Liver (tissue), 9 donors: ENCODE results near the gene HSD17B3. TPM values are rescaled to one million over a fixed set of nuclear protein-coding genes. Genes with fewer than 3 reads are reported as not detected.

Experiments used
- DNase-seq: peaks from one replicate; pipeline ENCODE4 v3.0.0-alpha.2; 2017; ENCODE audit warnings: low spot score
- H3K27ac ChIP-seq, 2 donors: one replicate each; pipeline ENCODE4 v1.7.0; 2013; ENCODE audit warnings: inconsistent platforms in 2 of 2, low read length in 2 of 2, control low read depth in 1 of 2, low read depth in 1 of 2, mild to moderate bottlenecking in 1 of 2
- H3K27me3 ChIP-seq, 4 donors: one replicate each; pipeline versions ENCODE4 v1.6.1 to v1.7.0; 2013; ENCODE audit warnings: low read length in 3 of 4, inconsistent platforms in 1 of 4, mild to moderate bottlenecking in 1 of 4, moderate library complexity in 1 of 4; ENCODE audit not compliant: control insufficient read depth in 4 of 4, insufficient read depth in 4 of 4
- H3K36me3 ChIP-seq, 4 donors: one replicate each; pipeline versions ENCODE4 v1.6.1 to v1.7.0; 2013; ENCODE audit warnings: low read length in 3 of 4, mild to moderate bottlenecking in 3 of 4, low read depth in 1 of 4, moderate library complexity in 1 of 4; ENCODE audit not compliant: control insufficient read depth in 4 of 4, insufficient read depth in 3 of 4
- H3K4me1 ChIP-seq, 4 donors: one replicate each; pipeline versions ENCODE4 v1.6.1 to v1.7.0; 2013; ENCODE audit warnings: low read length in 3 of 4, mild to moderate bottlenecking in 3 of 4, moderate library complexity in 1 of 4; ENCODE audit not compliant: control insufficient read depth in 4 of 4, insufficient read depth in 4 of 4
- H3K4me3 ChIP-seq, 3 donors: one replicate each; pipeline versions ENCODE4 v1.6.1 to v1.7.0; 2013; ENCODE audit warnings: low read length in 3 of 3, control low read depth in 1 of 3, low read depth in 1 of 3, mild to moderate bottlenecking in 1 of 3
- H3K9ac ChIP-seq, 2 donors: one replicate each; pipeline ENCODE4 v1.7.0; 2013; ENCODE audit warnings: low read length in 2 of 2, mild to moderate bottlenecking in 2 of 2, moderate library complexity in 2 of 2, control low read depth in 1 of 2, low read depth in 1 of 2
- H3K9me3 ChIP-seq, 4 donors: one replicate each; pipeline versions ENCODE4 v1.6.1 to v1.7.0; 2013; ENCODE audit warnings: low read length in 3 of 4; ENCODE audit not compliant: control insufficient read depth in 4 of 4
- EGR1 ChIP-seq, 2 donors: IDR thresholded peaks; 2 replicates each; pipeline ENCODE4 v1.6.1; 2016 to 2018; ENCODE audit warnings: antibody characterized with exemption in 2 of 2, low read depth in 2 of 2
- FOXA1 ChIP-seq: IDR thresholded peaks from 2 replicates; pipeline ENCODE4 v1.6.1; 2016; ENCODE audit warnings: antibody characterized with exemption
- FOXA2 ChIP-seq: IDR thresholded peaks from 2 replicates; pipeline ENCODE4 v1.6.1; 2016; ENCODE audit warnings: antibody characterized with exemption
- HNF4G ChIP-seq: IDR thresholded peaks from 2 replicates; pipeline ENCODE4 v1.6.1; 2016; ENCODE audit warnings: antibody characterized with exemption
- JUND ChIP-seq, 2 donors: IDR thresholded peaks; 2 replicates each; pipeline ENCODE4 v1.6.1; 2016; ENCODE audit warnings: antibody characterized with exemption in 2 of 2
- MAX ChIP-seq: IDR thresholded peaks from 2 replicates; pipeline ENCODE4 v1.6.1; 2016; ENCODE audit warnings: antibody characterized with exemption
- NR2F2 ChIP-seq: IDR thresholded peaks from 2 replicates; pipeline ENCODE4 v1.6.1; 2016; ENCODE audit warnings: antibody characterized with exemption
- REST ChIP-seq: IDR thresholded peaks from 2 replicates; pipeline ENCODE4 v1.6.1; 2016; ENCODE audit warnings: antibody characterized with exemption, mild to moderate bottlenecking
- RXRA ChIP-seq, 2 donors: IDR thresholded peaks; 2 replicates each; pipeline ENCODE4 v1.6.1; 2017 to 2018; ENCODE audit warnings: antibody characterized with exemption in 2 of 2, mild to moderate bottlenecking in 1 of 2
- TAF1 ChIP-seq: conservative IDR thresholded peaks from 2 replicates; pipeline ENCODE4 v1.6.1; 2016; ENCODE audit warnings: antibody characterized with exemption, mild to moderate bottlenecking
- ZBTB33 ChIP-seq: IDR thresholded peaks from 2 replicates; pipeline ENCODE4 v1.6.1; 2016; ENCODE audit warnings: antibody characterized with exemption
- WGBS: extraction: QIAGEN DNeasy Blood & Tissue Kit; methylation state at CpG from one replicate; pipeline ENCODE4 v1.1.7; 2013; 5-methylcytosine and 5-hydroxymethylcytosine counted together
- polyA plus RNA-seq, 2 donors: library from polyadenylated mRNA; stranded (reverse) in 1 of 2; unstranded in 1 of 2; fragments of 200-250 nt in 1 of 2; fragments of >200 nt in 1 of 2; fragmentation: Nextera tagmentation in 1 of 2; extraction: Ambion mirVana in 1 of 2; gene quantifications; one replicate each; pipeline versions ENCODE4 v1.2.1 to v1.2.3, GENCODE V29; 2013 to 2015
- total RNA-seq, 2 donors: library from RNA; depleted of rRNA; stranded (reverse); fragments of >200 nt; gene quantifications; one replicate each; pipeline ENCODE4 v1.2.3, GENCODE V29; 2014
- TF ChIP-seq, protein P1 (sequence below): IDR thresholded peaks from 2 replicates; pipeline ENCODE4 v1.6.1; 2016; ENCODE audit warnings: antibody characterized with exemption
- donor health status: healthy.
- donor health status: healthy.
- donor health status: healthy.
- donor health status: healthy.
- donor health status: healthy.

The HSD17B3 gene
- total and polyA plus RNA-seq, 4 donors = 0.75 to 1.6 (median 0.96) TPM

GRCh38 chr9:96344458-96345180, 42.6 kb upstream of the HSD17B3 start:
- Histone ChIP-seq H3K27ac (peak overlapping the region in 1 of 2 donors; percentile 9), H3K36me3 (peaks cover 0 to 11% (median 7%) of the 10 kb centered on the region in 4 donors), H3K4me1 (peaks cover 8 to 18% (median 11%) of the 10 kb centered on the region in 4 donors), H3K4me3 (no peak overlapping the region), H3K9me3 (peaks cover 0 to 5% (median 0%) of the 10 kb centered on the region in 4 donors), H3K9ac (no peak overlapping the region), H3K27me3 (no peaks in the 10 kb centered on the region)
- DNase-seq = no peak
- TF ChIP-seq EGR1 (IDR thresholded peaks at IDR 0.05; ENCODE audit: low read depth in 2 of 2) (no peak), NR2F2 (peak; percentile 75)
- WGBS = 55% methylated on average over 6 of the region's 6 CpGs

- Histone ChIP-seq H3K4me3 (no peak overlapping the region), H3K36me3 (peaks cover 0 to 10% (median 7%) of the 10 kb centered on the region in 4 donors), H3K9ac (no peak overlapping the region), H3K27me3 (no peaks in the 10 kb centered on the region), H3K9me3 (peaks cover 0 to 5% (median 0%) of the 10 kb centered on the region in 4 donors), H3K27ac (peak overlapping the region in 1 of 2 donors; percentile 2), H3K4me1 (peaks cover 10 to 20% (median 14%) of the 10 kb centered on the region in 4 donors)
- 89% methylated on average over 5 of the region's 5 CpGs for WGBS
- no peak for DNase-seq
- TF ChIP-seq FOXA1 (no peak), RXRA (IDR thresholded peaks at IDR 0.05) (no peak), REST (no peak), MAX (no peak), ZBTB33 (no peak), FOXA2 (no peak), HNF4G (no peak), TAF1 (no peak), JUND (IDR thresholded peaks at IDR 0.05) (no peak)
- TF ChIP-seq, protein P1, sequence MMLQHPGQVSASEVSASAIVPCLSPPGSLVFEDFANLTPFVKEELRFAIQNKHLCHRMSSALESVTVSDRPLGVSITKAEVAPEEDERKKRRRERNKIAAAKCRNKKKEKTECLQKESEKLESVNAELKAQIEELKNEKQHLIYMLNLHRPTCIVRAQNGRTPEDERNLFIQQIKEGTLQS = no peak
Measured at GRCh38 chr9:96343515-96344360, 41.8 kb upstream of the HSD17B3 start.
